Progenitor cell of endocrine pancreas (in vitro differentiated cells): ENCODE data around the gene GJA3. TPM values are rescaled to one million over a fixed set of nuclear protein-coding genes. Genes with fewer than 3 reads are reported as not detected.
A peak's percentile ranks its signal among the peaks of the same experiment; 100 is the strongest.
"Not testable (repeated sequence)": the region's sequence is repeated elsewhere in the genome, so short reads cannot be mapped to it uniquely, and the experiment has no call there.

Experiments used
- DNase-seq: peaks from one replicate; pipeline ENCODE4 v3.0.0; 2021; ENCODE audit warnings: low spot score; ENCODE audit not compliant: unreplicated experiment
- H3K27ac Mint-ChIP-seq: 2 replicates; pipeline ENCODE4 v1.8.0; 2021; ENCODE audit warnings: mild to moderate bottlenecking, moderate library complexity, mixed read lengths
- H3K27me3 Mint-ChIP-seq: 2 replicates; pipeline ENCODE4 v1.8.0; 2021; ENCODE audit warnings: mixed read lengths
- H3K36me3 Mint-ChIP-seq: 2 replicates; pipeline ENCODE4 v1.8.0; 2022; ENCODE audit warnings: mixed read lengths; ENCODE audit not compliant: insufficient read depth
- H3K4me1 Mint-ChIP-seq: 2 replicates; pipeline ENCODE4 v1.8.0; 2021; ENCODE audit warnings: low read depth, mixed read lengths
- H3K4me3 Mint-ChIP-seq: 2 replicates; pipeline ENCODE4 v1.8.0; 2021; ENCODE audit warnings: low read depth, mild to moderate bottlenecking, moderate library complexity, mixed read lengths
- H3K9me3 Mint-ChIP-seq: 2 replicates; pipeline ENCODE4 v1.8.0; 2021; ENCODE audit warnings: low read depth, mixed read lengths
- total RNA-seq: library from RNA; stranded (reverse); gene quantifications from 2 replicates; pipeline ENCODE4 v1.2.1, GENCODE V29; 2021
- TF ChIP-seq, protein P1 (sequence below): fragments of 200-600 bp; sonication (generic); IDR thresholded peaks from one replicate; pipeline ENCODE4 v1.5.0; 2021; ENCODE audit warnings: antibody characterized with exemption, mild to moderate bottlenecking; ENCODE audit not compliant: unreplicated experiment

The GJA3 gene
- total RNA-seq, 1 donor from 2014 or later = 0.12 TPM

GRCh38 chr13:20161951-20162300, 1.1 kb upstream of the GJA3 start:
- Mint-ChIP-seq H3K36me3 (no peaks in the 10 kb centered on the region), H3K27me3 (peaks cover 69% of the 10 kb centered on the region), H3K9me3 (no peaks in the 10 kb centered on the region), H3K4me1 (peaks cover 10% of the 10 kb centered on the region), H3K4me3 (no peak overlapping the region), H3K27ac (no peak overlapping the region)
- TF ChIP-seq, protein P1, sequence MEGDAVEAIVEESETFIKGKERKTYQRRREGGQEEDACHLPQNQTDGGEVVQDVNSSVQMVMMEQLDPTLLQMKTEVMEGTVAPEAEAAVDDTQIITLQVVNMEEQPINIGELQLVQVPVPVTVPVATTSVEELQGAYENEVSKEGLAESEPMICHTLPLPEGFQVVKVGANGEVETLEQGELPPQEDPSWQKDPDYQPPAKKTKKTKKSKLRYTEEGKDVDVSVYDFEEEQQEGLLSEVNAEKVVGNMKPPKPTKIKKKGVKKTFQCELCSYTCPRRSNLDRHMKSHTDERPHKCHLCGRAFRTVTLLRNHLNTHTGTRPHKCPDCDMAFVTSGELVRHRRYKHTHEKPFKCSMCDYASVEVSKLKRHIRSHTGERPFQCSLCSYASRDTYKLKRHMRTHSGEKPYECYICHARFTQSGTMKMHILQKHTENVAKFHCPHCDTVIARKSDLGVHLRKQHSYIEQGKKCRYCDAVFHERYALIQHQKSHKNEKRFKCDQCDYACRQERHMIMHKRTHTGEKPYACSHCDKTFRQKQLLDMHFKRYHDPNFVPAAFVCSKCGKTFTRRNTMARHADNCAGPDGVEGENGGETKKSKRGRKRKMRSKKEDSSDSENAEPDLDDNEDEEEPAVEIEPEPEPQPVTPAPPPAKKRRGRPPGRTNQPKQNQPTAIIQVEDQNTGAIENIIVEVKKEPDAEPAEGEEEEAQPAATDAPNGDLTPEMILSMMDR = no peak
- no peak for DNase-seq

GRCh38 chr13:20161275-20161950, 561 bp upstream of the GJA3 start:
- Mint-ChIP-seq H3K4me3 (peak overlapping the region; percentile 52), H3K36me3 (no peaks in the 10 kb centered on the region), H3K4me1 (peaks cover 10% of the 10 kb centered on the region), H3K9me3 (no peaks in the 10 kb centered on the region), H3K27ac (no peak overlapping the region), H3K27me3 (peaks cover 67% of the 10 kb centered on the region)
- DNase-seq = no peak
- TF ChIP-seq, protein P1 = no peak

DNA sequence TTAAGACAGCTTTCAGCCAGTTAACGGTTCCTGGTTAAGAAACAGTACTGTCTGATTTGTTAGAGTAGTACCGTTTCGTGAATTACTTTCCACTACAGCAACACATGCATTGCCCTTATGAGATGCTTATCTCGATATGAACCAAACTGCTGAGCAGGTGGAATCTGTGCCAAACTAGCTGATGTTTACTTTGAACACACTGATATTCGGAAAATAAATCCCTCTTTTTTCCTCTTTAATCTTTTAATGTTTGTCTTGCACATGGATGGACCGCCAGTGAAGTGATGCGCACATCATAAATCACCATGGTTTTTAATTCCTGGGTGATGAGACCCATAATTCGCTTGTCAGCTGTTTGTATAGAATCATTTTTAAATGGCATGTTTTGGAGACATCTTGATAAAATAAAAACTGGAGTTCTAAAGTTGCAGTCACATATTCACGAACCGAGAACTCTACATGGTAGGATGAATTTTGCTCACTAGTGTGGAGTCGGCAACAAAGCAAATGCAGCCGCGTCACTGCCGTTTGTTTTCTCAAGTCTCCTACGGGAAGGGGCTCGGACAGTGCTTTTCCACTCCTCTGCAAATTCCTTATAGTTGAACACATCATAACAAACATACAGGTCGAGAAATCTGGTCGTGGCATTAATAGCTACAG, 1.1 kb downstream of the GJA3 start:
- Mint-ChIP-seq H3K36me3 (no peaks in the 10 kb centered on the region), H3K27ac (peak overlapping the region; percentile 79), H3K27me3 (peaks cover 58% of the 10 kb centered on the region), H3K9me3 (no peaks in the 10 kb centered on the region), H3K4me3 (peak overlapping the region; percentile 39), H3K4me1 (peaks cover 5% of the 10 kb centered on the region)
- TF ChIP-seq, protein P1 = no peak
- DNase-seq = no peak

DNA sequence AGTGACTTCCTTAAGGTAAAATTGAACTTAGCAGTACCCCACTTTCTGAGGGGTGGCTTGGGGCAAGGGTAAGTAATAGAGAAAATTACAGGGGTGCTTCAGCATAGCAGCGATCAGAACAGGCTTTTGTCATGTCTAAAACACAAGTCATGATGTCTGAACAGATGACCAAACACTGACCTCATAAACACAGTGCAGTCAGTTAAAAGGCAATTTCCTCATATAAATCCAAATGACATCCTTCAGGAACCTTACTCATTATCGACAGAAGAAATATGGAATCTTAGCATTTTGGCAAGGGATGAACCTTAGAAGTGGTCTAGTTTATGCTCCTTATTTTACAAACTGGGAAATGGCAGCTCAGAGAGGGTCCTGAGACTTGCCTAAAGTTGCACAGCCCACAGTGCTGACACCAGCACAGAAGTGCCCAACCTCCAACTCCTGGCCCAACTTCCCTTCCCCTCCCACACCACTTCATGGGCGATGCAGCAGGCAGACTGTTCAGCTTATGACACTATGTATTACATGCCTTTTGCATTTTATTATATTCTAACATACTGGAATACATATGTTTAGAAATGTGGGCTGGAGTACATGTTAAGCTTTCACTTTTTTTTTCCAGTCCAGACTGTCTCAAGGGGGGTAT, 3.6 kb downstream of the GJA3 start:
- Mint-ChIP-seq H3K27me3 (peaks cover 52% of the 10 kb centered on the region), H3K36me3 (no peaks in the 10 kb centered on the region)

GRCh38 chr13:20156702-20157101, 4.2 kb downstream of the GJA3 start:
- H3K27me3 Mint-ChIP-seq = peaks cover 49% of the 10 kb centered on the region
- no peaks in the 10 kb centered on the region for H3K9me3 Mint-ChIP-seq
- H3K27ac Mint-ChIP-seq = no peak overlapping the region
- H3K4me1 Mint-ChIP-seq = peaks cover 5% of the 10 kb centered on the region
- no peak for DNase-seq
- no peaks in the 10 kb centered on the region for H3K36me3 Mint-ChIP-seq
- TF ChIP-seq, protein P1 = no peak
- H3K4me3 Mint-ChIP-seq = no peak overlapping the region

More for the DNA sequence above, 3.6 kb downstream of the GJA3 start:
- DNase-seq = no peak
- H3K27ac Mint-ChIP-seq = no peak overlapping the region
- H3K9me3 Mint-ChIP-seq = no peaks in the 10 kb centered on the region
- H3K4me1 Mint-ChIP-seq = peaks cover 5% of the 10 kb centered on the region
- TF ChIP-seq, protein P1 = no peak
- H3K4me3 Mint-ChIP-seq = no peak overlapping the region

DNA sequence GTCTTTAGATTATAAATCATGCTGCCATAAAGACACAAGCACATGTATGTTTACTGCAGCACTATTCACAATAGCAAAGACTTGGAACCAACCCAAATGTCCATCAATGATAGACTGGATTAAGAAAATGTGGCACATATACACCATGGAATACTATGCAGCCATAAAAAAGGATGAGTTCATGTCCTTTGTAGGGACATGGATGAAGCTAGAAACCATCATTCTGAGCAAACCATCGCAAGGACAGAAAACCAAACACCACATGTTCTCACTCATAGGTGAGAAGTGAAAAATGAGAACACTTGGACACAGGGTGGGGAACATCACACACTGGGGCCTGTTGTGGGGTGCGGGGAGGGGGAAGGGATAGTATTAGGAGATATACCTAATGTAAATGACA, 7.6 kb downstream of the GJA3 start:
- H3K27me3 Mint-ChIP-seq = peaks cover 52% of the 10 kb centered on the region
- H3K9me3 Mint-ChIP-seq, H3K36me3 Mint-ChIP-seq, H3K4me1 Mint-ChIP-seq, H3K4me3 Mint-ChIP-seq, DNase-seq, H3K27ac Mint-ChIP-seq: not testable (repeated sequence)
